GM21447 (cell line): ENCODE results near the gene HSPA1A.
"Not testable (repeated sequence)": the region's sequence is repeated elsewhere in the genome, so short reads cannot be mapped to it uniquely, and the experiment has no call there.

Source experiments
- ATAC-seq: cut with Tn5 transposase; IDR thresholded peaks from one replicate; pipeline ENCODE4 v1.9.1; 2021; ENCODE audit not compliant: unreplicated experiment

HSPA1A gene

GRCh38 chr6:31808599-31808998 is 6.7 kb upstream of the HSPA1A start:
- ATAC-seq = not testable (repeated sequence)

DNA sequence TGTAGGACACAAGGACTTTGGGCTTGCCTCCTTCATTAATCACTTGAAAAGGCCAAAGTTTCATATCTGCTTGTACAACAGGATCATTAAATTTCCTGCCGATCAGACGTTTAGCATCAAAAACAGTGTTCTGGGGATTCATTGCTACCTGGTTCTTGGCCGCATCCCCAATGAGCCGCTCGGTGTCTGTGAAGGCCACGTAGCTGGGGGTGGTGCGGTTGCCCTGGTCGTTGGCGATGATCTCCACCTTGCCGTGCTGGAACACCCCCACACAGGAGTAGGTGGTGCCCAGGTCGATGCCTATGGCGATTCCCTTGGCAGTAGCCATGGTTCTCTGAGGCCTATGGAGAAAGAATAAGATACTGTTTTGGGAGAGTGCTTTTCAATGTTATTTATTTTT is 3.7 kb upstream of the HSPA1A start:
- ATAC-seq = no peak

GRCh38 chr6:31813465-31813849 is 1.9 kb upstream of the HSPA1A start:
- ATAC-seq = no peak

GRCh38 chr6:31814677-31815024 is 692 bp upstream of the HSPA1A start:
- ATAC-seq = peak; percentile 38

DNA sequence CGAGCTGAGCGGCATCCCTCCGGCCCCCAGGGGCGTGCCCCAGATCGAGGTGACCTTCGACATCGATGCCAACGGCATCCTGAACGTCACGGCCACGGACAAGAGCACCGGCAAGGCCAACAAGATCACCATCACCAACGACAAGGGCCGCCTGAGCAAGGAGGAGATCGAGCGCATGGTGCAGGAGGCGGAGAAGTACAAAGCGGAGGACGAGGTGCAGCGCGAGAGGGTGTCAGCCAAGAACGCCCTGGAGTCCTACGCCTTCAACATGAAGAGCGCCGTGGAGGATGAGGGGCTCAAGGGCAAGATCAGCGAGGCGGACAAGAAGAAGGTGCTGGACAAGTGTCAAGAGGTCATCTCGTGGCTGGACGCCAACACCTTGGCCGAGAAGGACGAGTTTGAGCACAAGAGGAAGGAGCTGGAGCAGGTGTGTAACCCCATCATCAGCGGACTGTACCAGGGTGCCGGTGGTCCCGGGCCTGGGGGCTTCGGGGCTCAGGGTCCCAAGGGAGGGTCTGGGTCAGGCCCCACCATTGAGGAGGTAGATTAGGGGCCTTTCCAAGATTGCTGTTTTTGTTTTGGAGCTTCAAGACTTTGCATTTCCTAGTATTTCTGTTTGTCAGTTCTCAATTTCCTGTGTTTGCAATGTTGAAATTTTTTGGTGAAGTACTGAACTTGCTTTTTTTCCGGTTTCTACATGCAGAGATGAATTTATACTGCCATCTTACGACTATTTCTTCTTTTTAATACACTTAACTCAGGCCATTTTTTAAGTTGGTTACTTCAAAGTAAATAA is 2.0 kb downstream of the HSPA1A start:
- not testable (repeated sequence) for ATAC-seq

DNA sequence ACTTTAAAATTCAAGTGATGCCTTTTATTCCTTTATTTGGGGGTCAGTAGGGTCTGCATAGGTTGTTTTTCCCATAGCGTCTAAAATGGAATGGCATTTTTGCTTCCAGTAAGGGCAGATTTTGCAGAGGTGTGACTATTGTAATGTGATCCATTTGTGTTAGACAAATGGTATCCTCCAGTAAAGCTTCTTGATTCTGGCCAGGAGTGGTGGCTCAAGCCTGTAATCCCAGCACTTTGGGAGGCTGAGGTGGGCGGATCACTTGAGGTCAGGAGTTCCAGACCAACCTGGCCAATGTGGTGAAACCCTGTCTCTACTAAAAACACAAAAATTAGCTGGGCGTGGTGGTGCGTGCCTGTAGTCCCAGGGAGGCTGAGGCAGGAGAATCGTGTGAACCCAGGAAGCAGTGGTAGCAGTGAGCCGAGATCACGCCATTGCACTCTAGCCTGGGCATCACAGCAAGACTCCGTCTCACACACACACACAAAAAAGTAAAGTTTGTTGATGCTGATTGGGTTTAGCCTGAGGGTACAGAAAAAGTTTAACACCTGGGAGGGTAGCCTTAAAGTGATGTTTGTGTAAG is 2.7 kb downstream of the HSPA1A start:
- not testable (repeated sequence) for ATAC-seq

- no peak for ATAC-seq
These were observed 4.5 kb downstream of the HSPA1A start for GRCh38 chr6:31819871-31820299.

DNA sequence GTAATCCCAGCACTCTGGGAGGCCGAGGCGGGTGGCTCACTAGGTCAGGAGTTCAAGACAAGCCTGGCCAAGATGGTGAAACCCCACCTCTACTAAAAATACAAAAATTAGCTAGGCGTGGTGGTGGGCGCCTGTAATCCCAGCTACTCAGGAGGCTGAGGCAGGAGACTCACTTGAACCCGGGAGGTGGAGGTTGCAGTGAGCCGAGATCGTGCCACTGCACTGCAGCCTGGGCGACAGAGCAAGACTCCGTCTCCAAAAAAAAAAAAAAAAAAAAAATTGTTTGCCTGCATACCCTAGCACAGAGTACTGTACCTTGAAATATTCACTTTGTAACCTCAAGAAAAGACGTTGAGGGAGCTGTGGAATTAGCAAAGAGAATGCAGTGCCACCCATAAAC is 5.1 kb downstream of the HSPA1A start:
- not testable (repeated sequence) for ATAC-seq

DNA sequence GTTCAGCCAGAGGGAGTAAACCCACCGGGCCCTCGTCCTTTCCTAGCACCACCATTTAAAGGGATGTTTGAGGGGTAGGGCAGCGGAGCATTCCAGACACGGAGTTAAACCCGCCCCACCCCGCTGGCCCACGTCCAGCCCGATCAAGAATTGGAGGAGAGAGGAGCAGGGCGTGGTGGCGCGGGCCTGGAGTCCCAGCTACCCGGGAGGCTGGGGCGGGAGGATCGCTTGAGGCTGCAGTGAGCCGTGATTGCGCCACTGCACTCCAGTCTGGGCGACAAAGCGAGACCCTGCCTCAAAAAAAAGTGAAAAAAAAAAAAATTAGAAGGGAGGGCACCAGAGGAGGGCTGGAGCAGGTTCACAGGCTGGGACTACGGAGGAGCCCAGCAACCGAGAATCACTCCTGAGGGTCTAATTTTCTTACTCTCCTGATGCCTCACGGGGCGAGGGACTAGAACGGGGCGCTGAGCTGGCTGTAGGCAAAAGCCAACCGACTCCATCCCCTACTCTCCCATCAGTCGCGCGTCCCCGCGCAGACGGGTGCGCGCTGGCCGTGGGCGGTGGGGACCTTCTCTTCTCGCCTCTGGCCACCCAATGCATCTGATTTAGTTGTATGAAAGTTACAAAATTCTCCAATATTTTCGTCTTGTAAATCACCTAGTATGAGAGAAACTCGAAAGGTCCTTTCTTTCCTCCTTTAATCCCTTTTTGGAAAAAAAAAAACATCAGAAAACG is 6.1 kb downstream of the HSPA1A start:
- ATAC-seq = peak; percentile 42

DNA sequence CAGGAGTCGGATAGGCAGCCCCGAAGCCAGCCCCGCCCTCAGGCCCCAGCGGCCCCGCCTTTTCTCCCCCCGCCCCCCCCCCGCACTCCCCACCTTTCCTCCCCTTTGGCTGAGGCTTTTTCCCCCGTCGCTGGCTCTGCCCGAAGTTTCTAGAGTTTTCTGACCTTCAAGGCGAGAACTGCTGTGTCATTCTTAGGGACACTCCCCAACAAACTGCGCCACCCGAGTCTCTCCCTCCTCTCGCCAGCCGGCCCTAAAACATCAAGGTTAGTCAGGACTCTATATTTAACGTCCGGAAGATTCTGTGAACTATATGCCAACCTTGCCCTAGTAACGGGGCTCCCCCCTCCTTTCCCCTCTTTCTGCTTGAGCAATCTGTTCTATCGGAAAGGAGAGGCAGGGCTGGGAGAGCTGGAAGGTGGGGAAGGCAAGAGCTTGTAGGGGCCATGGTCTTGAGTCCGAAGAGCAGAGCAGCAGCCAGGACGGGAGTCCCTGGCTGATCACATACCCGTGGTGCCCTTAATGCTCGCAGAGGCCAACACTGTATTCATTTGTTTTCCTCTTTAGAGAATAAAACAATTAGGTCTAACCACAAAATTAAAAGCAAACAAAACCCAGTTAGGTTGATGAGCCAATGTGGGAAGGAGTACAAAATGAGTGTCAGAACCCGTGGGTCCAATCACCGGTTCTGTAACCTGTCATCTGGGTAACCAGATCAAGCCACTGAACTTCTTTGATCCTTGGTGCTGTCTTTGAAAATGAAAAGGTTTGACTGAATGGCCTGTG is 6.9 kb downstream of the HSPA1A start:
- ATAC-seq = peak; percentile 37

DNA sequence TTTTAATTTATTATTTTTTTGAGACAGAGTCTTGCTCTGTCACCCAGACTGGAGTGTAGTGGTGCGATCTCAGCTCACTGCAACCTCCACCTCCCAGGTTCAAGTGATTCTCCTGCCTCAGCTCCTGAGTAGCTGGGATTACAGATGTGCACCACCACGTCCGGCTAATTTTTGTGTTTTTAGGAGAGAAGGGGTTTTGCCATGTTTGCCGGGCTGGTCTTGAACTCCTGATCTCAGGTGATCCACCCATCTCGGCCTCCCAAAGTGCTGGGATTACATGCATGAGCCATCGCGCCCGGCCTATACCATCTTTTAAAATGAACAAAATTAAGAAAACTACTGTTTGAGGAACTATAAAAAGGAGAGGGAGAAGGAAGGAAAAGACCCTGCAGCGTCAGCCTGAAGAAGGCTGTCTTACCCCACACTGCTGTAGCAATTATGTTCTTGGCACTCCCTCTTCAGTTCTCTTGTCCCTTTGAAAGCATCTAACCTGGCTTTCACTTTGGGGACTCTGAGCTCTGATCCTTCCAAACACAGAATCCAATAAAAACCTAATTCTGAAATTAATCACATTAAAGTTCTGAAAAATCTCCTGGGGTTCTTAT is 8.4 kb downstream of the HSPA1A start:
- ATAC-seq = not testable (repeated sequence)

GRCh38 chr6:31825553-31825952 is 10.2 kb downstream of the HSPA1A start:
- ATAC-seq = no peak

GRCh38 chr6:31826793-31827285 is 11.5 kb downstream of the HSPA1A start:
- ATAC-seq = peak; percentile 16

DNA sequence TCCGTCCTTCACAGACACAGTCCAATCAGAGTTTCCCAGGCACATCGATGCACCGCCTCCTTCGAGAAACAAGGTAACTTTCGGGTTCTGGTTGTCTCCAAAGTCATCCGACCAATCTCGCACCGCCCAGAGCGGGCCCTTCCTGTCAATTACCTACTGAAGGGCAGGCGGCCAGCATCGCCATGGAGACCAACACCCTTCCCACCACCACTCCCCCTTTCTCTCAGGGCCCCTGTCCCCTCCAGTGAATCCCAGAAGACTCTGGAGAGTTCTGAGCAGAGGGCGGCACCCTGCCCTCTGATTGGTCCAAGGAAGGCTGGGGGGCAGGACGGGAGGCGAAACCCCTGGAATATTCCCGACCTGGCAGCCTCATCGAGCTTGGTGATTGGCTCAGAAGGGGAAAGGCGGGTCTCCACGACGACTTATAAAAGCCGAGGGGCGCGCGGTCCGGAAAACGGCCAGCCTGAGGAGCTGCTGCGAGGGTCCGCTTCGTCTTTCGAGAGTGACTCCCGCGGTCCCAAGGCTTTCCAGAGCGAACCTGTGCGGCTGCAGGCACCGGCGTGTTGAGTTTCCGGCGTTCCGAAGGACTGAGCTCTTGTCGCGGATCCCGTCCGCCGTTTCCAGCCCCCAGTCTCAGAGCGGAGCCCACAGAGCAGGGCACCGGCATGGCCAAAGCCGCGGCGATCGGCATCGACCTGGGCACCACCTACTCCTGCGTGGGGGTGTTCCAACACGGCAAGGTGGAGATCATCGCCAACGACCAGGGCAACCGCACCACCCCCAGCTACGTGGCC is 12.1 kb downstream of the HSPA1A start, which contains the start of gene HSPA1B:
Gene HSPA1B, plus strand, starts transcription at position 453 of the 794 bp plus-strand sequence. Its CDS starts 213 bp downstream, at position 666.
- peak; percentile 65 for ATAC-seq

DNA sequence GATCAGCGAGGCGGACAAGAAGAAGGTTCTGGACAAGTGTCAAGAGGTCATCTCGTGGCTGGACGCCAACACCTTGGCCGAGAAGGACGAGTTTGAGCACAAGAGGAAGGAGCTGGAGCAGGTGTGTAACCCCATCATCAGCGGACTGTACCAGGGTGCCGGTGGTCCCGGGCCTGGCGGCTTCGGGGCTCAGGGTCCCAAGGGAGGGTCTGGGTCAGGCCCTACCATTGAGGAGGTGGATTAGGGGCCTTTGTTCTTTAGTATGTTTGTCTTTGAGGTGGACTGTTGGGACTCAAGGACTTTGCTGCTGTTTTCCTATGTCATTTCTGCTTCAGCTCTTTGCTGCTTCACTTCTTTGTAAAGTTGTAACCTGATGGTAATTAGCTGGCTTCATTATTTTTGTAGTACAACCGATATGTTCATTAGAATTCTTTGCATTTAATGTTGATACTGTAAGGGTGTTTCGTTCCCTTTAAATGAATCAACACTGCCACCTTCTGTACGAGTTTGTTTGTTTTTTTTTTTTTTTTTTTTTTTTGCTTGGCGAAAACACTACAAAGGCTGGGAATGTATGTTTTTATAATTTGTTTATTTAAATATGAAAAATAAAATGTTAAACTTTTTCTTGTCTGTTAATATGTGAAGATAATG is 14.4 kb downstream of the HSPA1A start:
- ATAC-seq = no peak

- no peak for ATAC-seq
These were observed 15.6 kb downstream of the HSPA1A start for GRCh38 chr6:31830886-31831335.

DNA sequence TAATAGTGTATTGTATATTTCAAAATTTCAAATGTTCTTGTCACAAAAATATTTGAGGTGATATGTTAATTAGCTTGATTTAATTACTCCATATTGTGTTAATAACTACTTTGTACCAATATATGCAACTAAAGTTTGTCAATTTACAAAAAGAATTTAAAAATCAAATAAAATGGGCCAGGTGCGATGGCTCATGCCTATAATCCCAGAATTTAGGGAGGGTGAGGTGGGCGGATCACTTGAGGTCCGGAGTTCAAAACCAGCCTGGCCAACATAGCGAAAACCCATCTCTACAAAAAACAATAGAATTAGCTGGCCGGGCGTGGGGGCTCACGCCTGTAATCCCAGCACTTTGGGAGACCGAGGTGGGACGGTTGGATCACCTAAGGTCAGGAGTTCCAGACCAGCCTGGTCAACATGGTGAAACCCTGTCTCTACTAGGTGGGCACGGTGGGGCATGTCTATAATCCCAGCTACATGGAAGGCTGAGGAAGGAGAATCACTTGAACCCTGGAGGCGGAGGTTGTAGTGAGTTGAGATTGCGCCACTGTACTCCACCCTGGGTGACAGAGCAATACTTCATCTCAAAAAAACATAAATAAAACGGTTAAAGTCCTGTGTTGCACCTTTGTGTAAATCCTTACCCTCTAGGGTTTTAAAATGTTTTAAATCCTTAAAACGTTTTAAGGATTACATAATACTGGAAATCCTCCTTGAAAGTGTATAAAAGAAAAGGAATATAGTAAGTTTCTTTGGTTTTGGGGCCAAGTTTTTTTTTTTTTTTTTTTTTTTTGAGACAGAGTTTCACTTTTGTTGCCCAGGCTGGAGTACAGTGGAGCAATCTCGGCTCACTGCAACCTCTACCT is 16.2 kb downstream of the HSPA1A start:
- ATAC-seq = no peak
